Testis (tissue), 5 donors: ENCODE measurements around the gene OR2T2. TPM values are rescaled to one million over a fixed set of nuclear protein-coding genes. Genes with fewer than 3 reads are reported as not detected.
"Not testable (repeated sequence)": the region's sequence is repeated elsewhere in the genome, so short reads cannot be mapped to it uniquely, and the experiment has no call there.

Source experiments
- DNase-seq: peaks from one replicate; pipeline ENCODE4 v3.0.0-alpha.2; 2019
- H3K27ac ChIP-seq, 2 donors: fragments of 200-600 bp; sonication (generic); one replicate each; pipeline ENCODE4 v1.5.1; 2019
- H3K27me3 ChIP-seq: fragments of 200-600 bp; sonication (generic); one replicate; pipeline ENCODE4 v1.5.1; 2019
- H3K36me3 ChIP-seq: fragments of 200-600 bp; sonication (generic); one replicate; pipeline ENCODE4 v1.5.1; 2017; ENCODE audit warnings: low read depth; ENCODE audit errors: missing control alignments
- H3K4me1 ChIP-seq: fragments of 200-600 bp; sonication (generic); one replicate; pipeline ENCODE4 v1.5.1; 2019
- H3K4me3 ChIP-seq, 2 donors: fragments of 200-600 bp; sonication (generic); one replicate each; pipeline ENCODE4 v1.5.1; 2017 to 2019
- H3K9me3 ChIP-seq: fragments of 200-600 bp; sonication (generic); one replicate; pipeline ENCODE4 v1.5.1; 2017
- CTCF ChIP-seq, 3 experiments: fragments of 450-650 bp in 2 of 3; fragments of 200-600 bp in 1 of 3; sonication (generic) in 1 of 3; IDR thresholded peaks; one replicate each; pipeline ENCODE4 v1.5.1; 2016 to 2019; ENCODE audit warnings: antibody characterized with exemption in 3 of 3, mild to moderate bottlenecking in 2 of 3, moderate library complexity in 1 of 3
- POLR2A ChIP-seq: fragments of 450-650 bp; IDR thresholded peaks from one replicate; pipeline ENCODE4 v1.6.1; 2017; ENCODE audit warnings: antibody characterized with exemption, mild to moderate bottlenecking, moderate library complexity
- WGBS, 2 donors: methylation state at CpG; one replicate each; pipeline ENCODE4 v1.1.5; 2018; 5-methylcytosine and 5-hydroxymethylcytosine counted together
- intact Hi-C: fragments of 100-400 bp; cut with DNase I; formaldehyde crosslinking; loops from one replicate; pipeline ENCODE4 v1.15.1; 2023; ENCODE audit warnings: low total_unique reads
- long read RNA-seq, 2 donors: transcript quantifications; one replicate each; lab custom pipeline, GENCODE V29; 2026
- polyA plus RNA-seq: library from polyadenylated mRNA; stranded (reverse); fragments of 350-450 nt; fragmentation: Illumina TruSeq; extraction: RNeasy Lipid Tissue Mini Kit (QIAGEN cat#74804); gene quantifications from one replicate; pipeline ENCODE4 v1.2.3, GENCODE V29; 2014; ENCODE audit warnings: low read depth, low replicate concordance; ENCODE audit not compliant: insufficient read depth
- total RNA-seq, 2 donors: library from RNA; depleted of rRNA; stranded (reverse); fragments of >200 nt; gene quantifications; one replicate each; pipeline ENCODE4 v1.2.3, GENCODE V29; 2016

The OR2T2 gene, protein sequence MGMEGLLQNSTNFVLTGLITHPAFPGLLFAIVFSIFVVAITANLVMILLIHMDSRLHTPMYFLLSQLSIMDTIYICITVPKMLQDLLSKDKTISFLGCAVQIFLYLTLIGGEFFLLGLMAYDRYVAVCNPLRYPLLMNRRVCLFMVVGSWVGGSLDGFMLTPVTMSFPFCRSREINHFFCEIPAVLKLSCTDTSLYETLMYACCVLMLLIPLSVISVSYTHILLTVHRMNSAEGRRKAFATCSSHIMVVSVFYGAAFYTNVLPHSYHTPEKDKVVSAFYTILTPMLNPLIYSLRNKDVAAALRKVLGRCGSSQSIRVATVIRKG
- total RNA-seq (not detected), polyA plus RNA-seq (not detected)
- long read RNA-seq, donor 1, result 0 reads
- long read RNA-seq, donor 2, result 0 reads

DNA sequence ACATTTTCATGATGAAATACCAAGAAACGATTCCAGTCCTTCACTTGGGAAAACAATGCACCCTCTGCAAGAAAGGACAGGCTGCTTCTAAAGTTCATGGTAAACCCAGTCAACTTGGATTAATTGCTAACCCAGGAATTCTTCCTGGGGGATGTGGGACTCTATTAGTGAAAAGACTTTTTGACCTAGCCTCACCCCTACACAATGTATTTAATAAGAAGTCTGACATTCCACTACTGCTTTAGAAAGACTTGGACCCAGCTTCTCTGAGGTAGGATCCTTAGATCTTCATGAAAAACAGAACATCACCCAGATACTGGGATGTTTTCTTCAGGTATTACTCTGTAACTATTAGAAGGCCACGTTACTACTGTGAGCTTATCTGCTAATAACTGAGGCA lies at the start of gene OR2T2:
OR2T2 (plus strand) TSS at position 239 of the 400 bp plus-strand sequence. CDS start 7,161 bp downstream, outside the sequence.
- H3K4me1 ChIP-seq, H3K36me3 ChIP-seq, H3K9me3 ChIP-seq, H3K4me3 ChIP-seq, intact Hi-C loops, DNase-seq, H3K27ac ChIP-seq, H3K27me3 ChIP-seq: not testable (repeated sequence)
- WGBS, 2 donors, result 56 to 61% methylated on average over 1 to 2 of the region's 2 CpGs

- Histone ChIP-seq H3K9me3 (no peaks in the 10 kb centered on the region), H3K27ac (no peak within 1 kb of the TSS), H3K36me3 (no peaks in the 10 kb centered on the region), H3K27me3 (no peaks in the 10 kb centered on the region), H3K4me1 (no peaks in the 10 kb centered on the region), H3K4me3 (no peak within 1 kb of the TSS)
- intact Hi-C loops, result no loop called here
- no peak for DNase-seq
- WGBS, 2 donors, result 66 to 73% methylated on average over 3 of the region's 3 CpGs
- TF ChIP-seq CTCF (IDR thresholded peaks at IDR 0.05) (no peak), POLR2A (no peak)
These were observed 42.7 kb upstream of the OR2T2 start, which contains the start of gene OR2T1 for GRCh38 chr1:248402748-248403147. Gene OR2T1, plus strand, starts transcription at chr1:248403048. Its CDS starts 3,100 bp downstream, at chr1:248406148.

DNA sequence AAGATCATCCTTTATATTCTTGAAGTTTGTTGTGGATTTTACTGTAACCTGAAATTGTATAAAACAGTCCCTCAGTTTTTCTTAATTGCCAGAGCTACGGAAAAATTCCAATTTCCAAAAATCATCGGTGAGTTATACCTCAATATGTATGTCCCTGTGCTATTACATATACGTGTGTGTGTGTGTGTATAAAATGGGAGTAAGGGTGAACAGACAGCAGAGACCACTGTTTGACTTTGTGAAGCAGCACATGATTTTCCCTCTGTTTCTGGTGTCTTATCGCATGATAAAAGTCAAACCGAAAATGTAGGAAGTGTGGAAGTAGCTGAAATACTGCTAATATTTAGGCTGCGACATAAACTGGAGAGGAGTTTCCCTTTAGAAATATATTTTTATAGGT lies 41.4 kb upstream of the OR2T2 start:
- no peaks in the 10 kb centered on the region for H3K9me3 ChIP-seq
- intact Hi-C loops, result no loop called here
- no peaks in the 10 kb centered on the region for H3K4me1 ChIP-seq
- WGBS, 2 donors, result 73 to 76% methylated on average over 6 of the region's 6 CpGs
- TF ChIP-seq POLR2A (no peak), CTCF (IDR thresholded peaks at IDR 0.05) (no peak)
- H3K36me3 ChIP-seq, result no peaks in the 10 kb centered on the region
- no peaks in the 10 kb centered on the region for H3K27me3 ChIP-seq
- H3K27ac ChIP-seq, result no peak overlapping the region
- H3K4me3 ChIP-seq, result no peak overlapping the region
- DNase-seq, result no peak

DNA sequence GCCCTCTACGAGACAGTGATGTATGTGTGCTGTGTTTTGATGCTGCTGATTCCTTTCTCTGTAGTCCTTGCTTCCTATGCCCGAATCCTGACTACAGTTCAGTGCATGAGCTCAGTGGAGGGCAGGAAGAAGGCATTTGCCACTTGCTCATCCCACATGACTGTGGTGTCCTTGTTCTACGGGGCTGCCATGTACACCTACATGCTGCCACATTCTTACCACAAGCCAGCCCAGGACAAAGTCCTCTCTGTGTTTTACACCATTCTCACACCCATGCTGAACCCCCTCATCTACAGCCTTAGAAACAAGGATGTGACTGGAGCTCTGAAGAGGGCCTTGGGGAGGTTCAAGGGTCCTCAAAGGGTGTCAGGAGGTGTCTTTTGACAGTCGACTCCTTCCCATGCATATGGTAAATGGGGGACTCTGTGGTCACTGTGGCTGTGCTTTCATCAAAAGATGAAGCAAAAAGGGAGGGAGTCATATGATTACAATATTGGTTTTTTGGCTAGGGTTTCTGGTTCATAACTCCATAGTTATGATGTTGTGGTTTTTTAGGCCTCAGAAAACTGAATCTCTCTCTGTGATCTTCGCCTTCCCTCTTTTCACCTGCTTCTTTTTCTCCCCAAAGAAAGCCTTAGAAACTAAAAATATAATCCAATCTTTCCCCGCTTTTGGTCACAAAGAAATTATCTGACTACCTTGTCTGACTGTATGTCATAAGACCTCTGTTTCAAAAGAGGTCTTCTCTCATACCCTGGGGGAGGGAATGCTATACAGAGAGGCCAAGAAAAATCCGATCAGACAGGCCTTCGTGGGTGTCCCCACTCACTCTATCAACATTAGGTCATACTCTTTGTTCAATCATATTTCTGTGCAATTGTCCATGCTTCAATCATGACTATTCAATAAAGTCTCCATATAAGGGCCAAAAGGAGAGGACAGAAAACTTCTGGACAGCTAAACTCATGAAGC lies 38.4 kb upstream of the OR2T2 start:
- Histone ChIP-seq H3K9me3 (no peaks in the 10 kb centered on the region), H3K27ac (no peak overlapping the region), H3K4me1 (no peaks in the 10 kb centered on the region), H3K4me3 (no peak overlapping the region), H3K27me3 (no peaks in the 10 kb centered on the region), H3K36me3 (no peaks in the 10 kb centered on the region)
- DNase-seq, result no peak
- WGBS, 2 donors, result 74 to 82% methylated on average over 8 of the region's 8 CpGs
- intact Hi-C loops, result no loop called here
- no peak for TF ChIP-seq POLR2A
- TF ChIP-seq CTCF (IDR thresholded peaks at IDR 0.05), result no peak

GRCh38 chr1:248416226-248416625 lies 29.2 kb upstream of the OR2T2 start:
- H3K36me3 ChIP-seq, result no peaks in the 10 kb centered on the region
- no peaks in the 10 kb centered on the region for H3K4me1 ChIP-seq
- DNase-seq, result no peak
- H3K4me3 ChIP-seq, result no peak overlapping the region
- WGBS, 2 donors, result 57 to 72% methylated on average over 3 of the region's 3 CpGs
- intact Hi-C loops, result no loop called here
- H3K27me3 ChIP-seq, result no peaks in the 10 kb centered on the region
- no peak overlapping the region for H3K27ac ChIP-seq
- H3K9me3 ChIP-seq, result no peaks in the 10 kb centered on the region
- TF ChIP-seq CTCF (IDR thresholded peaks at IDR 0.05), result no peak
